ENCODE results near the gene RPL32.
"Not testable (repeated sequence)": the region's sequence is repeated elsewhere in the genome, so short reads cannot be mapped to it uniquely, and the experiment has no call there.

The RPL32 gene

GRCh38 chr3:12868039-12869034, 27.0 kb upstream of the RPL32 start:
- DNase-seq (ENCODE audit: low read depth) = peak; percentile 86

GRCh38 chr3:12866836-12867235, 25.5 kb upstream of the RPL32 start:
- no peak for DNase-seq (ENCODE audit: low read depth)

GRCh38 chr3:12865271-12865670, 23.9 kb upstream of the RPL32 start:
- DNase-seq (ENCODE audit: low read depth) = no peak

GRCh38 chr3:12862387-12862786, 21.0 kb upstream of the RPL32 start:
- DNase-seq (ENCODE audit: low read depth) = no peak

- DNase-seq (ENCODE audit: low read depth) = no peak
Measured at GRCh38 chr3:12861611-12862010, 20.2 kb upstream of the RPL32 start.

GRCh38 chr3:12859840-12860239, 18.5 kb upstream of the RPL32 start:
- DNase-seq (ENCODE audit: low read depth) = no peak

- DNase-seq (ENCODE audit: low read depth) = no peak
Measured at GRCh38 chr3:12856626-12857025, 15.3 kb upstream of the RPL32 start.

- no peak for DNase-seq (ENCODE audit: low read depth)
Measured at GRCh38 chr3:12854565-12854964, 13.2 kb upstream of the RPL32 start.

GRCh38 chr3:12853847-12854246, 12.5 kb upstream of the RPL32 start:
- DNase-seq (ENCODE audit: low read depth) = not testable (repeated sequence)

- no peak for DNase-seq (ENCODE audit: low read depth)
Measured at GRCh38 chr3:12852201-12852600, 10.8 kb upstream of the RPL32 start.

GRCh38 chr3:12845811-12846210, 4.4 kb upstream of the RPL32 start:
- no peak for DNase-seq (ENCODE audit: low read depth)

- no peak for DNase-seq (ENCODE audit: low read depth)
Measured at GRCh38 chr3:12842469-12842868, 1.1 kb upstream of the RPL32 start.

- DNase-seq (ENCODE audit: low read depth) = no peak
Measured at GRCh38 chr3:12841970-12842328, 584 bp upstream of the RPL32 start.

- no peak for DNase-seq (ENCODE audit: low read depth)
Measured at GRCh38 chr3:12840591-12841148, 695 bp downstream of the RPL32 start.

- not testable (repeated sequence) for DNase-seq (ENCODE audit: low read depth)
Measured at GRCh38 chr3:12840148-12840547, 1.2 kb downstream of the RPL32 start.

- no peak for DNase-seq (ENCODE audit: low read depth)
Measured at GRCh38 chr3:12839156-12839946, 2.0 kb downstream of the RPL32 start.

- DNase-seq (ENCODE audit: low read depth) = no peak
Measured at GRCh38 chr3:12838179-12838965, 3.0 kb downstream of the RPL32 start.

GRCh38 chr3:12837295-12837986, 3.9 kb downstream of the RPL32 start:
- no peak for DNase-seq (ENCODE audit: low read depth)

- no peak for DNase-seq (ENCODE audit: low read depth)
Measured at GRCh38 chr3:12835052-12835665, 6.2 kb downstream of the RPL32 start.

GRCh38 chr3:12833222-12834161, 7.9 kb downstream of the RPL32 start:
- DNase-seq (ENCODE audit: low read depth) = no peak
